HEK293 (cell line): Measurements from ENCODE around the gene SLC66A1.

ENCODE experiments used
- ZBTB21 ChIP-seq: fragments of 450-650 bp; formaldehyde crosslinking; IDR thresholded peaks from 2 replicates; pipeline ENCODE4 v1.5.1; 2017; ENCODE audit warnings: missing biosample characterization, missing genetic modification characterization
- ZBTB8A ChIP-seq: fragments of 450-650 bp; formaldehyde crosslinking; IDR thresholded peaks from 2 replicates; pipeline ENCODE4 v1.5.1; 2016; ENCODE audit warnings: missing biosample characterization, missing genetic modification characterization
- ZNF10 ChIP-seq: fragments of 450-650 bp; formaldehyde crosslinking; IDR thresholded peaks from 2 replicates; pipeline ENCODE4 v1.5.1; 2017; ENCODE audit warnings: missing biosample characterization, missing genetic modification characterization
- ZNF274 ChIP-seq, 2 experiments: fragments of 200-500 bp in 1 of 2; fragments of 450-650 bp in 1 of 2; sonication (Bioruptor generic) in 1 of 2; formaldehyde crosslinking in 1 of 2; IDR thresholded peaks; 2 replicates each; pipeline versions ENCODE4 v1.5.1 to v1.6.1; 2014 to 2016; ENCODE audit warnings: borderline replicate concordance in 1 of 2, inconsistent platforms in 1 of 2, low read length in 1 of 2, missing biosample characterization in 1 of 2, missing genetic modification characterization in 1 of 2
- ZNF37A ChIP-seq: fragments of 450-650 bp; IDR thresholded peaks from 2 replicates; pipeline ENCODE4 v1.5.1; 2018; ENCODE audit warnings: missing biosample characterization, missing genetic modification characterization
- ZNF416 ChIP-seq: fragments of 450-650 bp; formaldehyde crosslinking; IDR thresholded peaks from 2 replicates; pipeline ENCODE4 v1.5.1; 2016; ENCODE audit warnings: missing biosample characterization, missing genetic modification characterization
- ZNF510 ChIP-seq: fragments of 450-650 bp; formaldehyde crosslinking; IDR thresholded peaks from 2 replicates; pipeline ENCODE4 v1.5.1; 2018; ENCODE audit warnings: mild to moderate bottlenecking, missing genetic modification characterization, missing biosample characterization; ENCODE audit not compliant: insufficient replicate concordance
- ZNF670 ChIP-seq: fragments of 450-650 bp; formaldehyde crosslinking; IDR thresholded peaks from 2 replicates; pipeline ENCODE4 v1.5.1; 2016; ENCODE audit warnings: missing biosample characterization, missing genetic modification characterization, low read depth
- TF ChIP-seq, protein P1 (sequence below): fragments of 450-650 bp; formaldehyde crosslinking; IDR thresholded peaks from 2 replicates; pipeline ENCODE4 v1.5.1; 2016; ENCODE audit warnings: missing biosample characterization, missing genetic modification characterization
- TF ChIP-seq, protein P2 (sequence below): fragments of 450-650 bp; formaldehyde crosslinking; IDR thresholded peaks from 2 replicates; pipeline ENCODE4 v1.5.1; 2016; ENCODE audit warnings: missing biosample characterization, missing genetic modification characterization
- TF ChIP-seq, protein P3 (sequence below): fragments of 450-650 bp; formaldehyde crosslinking; IDR thresholded peaks from 2 replicates; pipeline ENCODE4 v1.5.1; 2016; ENCODE audit warnings: missing biosample characterization, missing genetic modification characterization, low read depth
- TF ChIP-seq, protein P4 (sequence below): fragments of 450-650 bp; formaldehyde crosslinking; optimal IDR thresholded peaks from 2 replicates; pipeline ENCODE3; 2016; ENCODE audit warnings: missing biosample characterization, mild to moderate bottlenecking, missing genetic modification characterization
- TF ChIP-seq, protein P5 (sequence below): sonication (generic); formaldehyde crosslinking; IDR thresholded peaks from 2 replicates; pipeline ENCODE4 v1.8.1; 2022; ENCODE audit warnings: mild to moderate bottlenecking, moderate library complexity, missing genetic modification reagents

DNA sequence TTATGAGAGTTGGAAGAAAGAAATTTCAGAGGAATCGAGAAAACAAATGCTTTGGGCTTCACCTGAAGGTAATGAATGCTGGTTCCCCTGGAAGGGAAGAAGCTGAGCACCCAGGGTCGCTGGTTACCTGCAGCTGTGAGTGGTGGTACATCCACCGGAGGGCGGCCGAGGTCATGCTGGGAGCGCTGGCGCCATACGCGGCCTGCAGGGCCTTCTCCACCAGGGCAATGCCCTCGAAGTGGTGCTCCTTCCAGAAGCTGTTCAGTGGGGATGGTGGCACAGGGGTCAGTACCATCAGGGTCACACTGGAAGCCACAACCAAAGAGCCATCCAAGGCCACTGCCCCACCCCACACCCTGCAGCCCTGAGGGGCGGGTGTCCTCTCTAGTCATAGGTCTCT lies 43.7 kb upstream of the SLC66A1 start:
- TF ChIP-seq, protein P1, sequence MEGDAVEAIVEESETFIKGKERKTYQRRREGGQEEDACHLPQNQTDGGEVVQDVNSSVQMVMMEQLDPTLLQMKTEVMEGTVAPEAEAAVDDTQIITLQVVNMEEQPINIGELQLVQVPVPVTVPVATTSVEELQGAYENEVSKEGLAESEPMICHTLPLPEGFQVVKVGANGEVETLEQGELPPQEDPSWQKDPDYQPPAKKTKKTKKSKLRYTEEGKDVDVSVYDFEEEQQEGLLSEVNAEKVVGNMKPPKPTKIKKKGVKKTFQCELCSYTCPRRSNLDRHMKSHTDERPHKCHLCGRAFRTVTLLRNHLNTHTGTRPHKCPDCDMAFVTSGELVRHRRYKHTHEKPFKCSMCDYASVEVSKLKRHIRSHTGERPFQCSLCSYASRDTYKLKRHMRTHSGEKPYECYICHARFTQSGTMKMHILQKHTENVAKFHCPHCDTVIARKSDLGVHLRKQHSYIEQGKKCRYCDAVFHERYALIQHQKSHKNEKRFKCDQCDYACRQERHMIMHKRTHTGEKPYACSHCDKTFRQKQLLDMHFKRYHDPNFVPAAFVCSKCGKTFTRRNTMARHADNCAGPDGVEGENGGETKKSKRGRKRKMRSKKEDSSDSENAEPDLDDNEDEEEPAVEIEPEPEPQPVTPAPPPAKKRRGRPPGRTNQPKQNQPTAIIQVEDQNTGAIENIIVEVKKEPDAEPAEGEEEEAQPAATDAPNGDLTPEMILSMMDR (tag by site-specific recombination), result no peak
- TF ChIP-seq, protein P2, sequence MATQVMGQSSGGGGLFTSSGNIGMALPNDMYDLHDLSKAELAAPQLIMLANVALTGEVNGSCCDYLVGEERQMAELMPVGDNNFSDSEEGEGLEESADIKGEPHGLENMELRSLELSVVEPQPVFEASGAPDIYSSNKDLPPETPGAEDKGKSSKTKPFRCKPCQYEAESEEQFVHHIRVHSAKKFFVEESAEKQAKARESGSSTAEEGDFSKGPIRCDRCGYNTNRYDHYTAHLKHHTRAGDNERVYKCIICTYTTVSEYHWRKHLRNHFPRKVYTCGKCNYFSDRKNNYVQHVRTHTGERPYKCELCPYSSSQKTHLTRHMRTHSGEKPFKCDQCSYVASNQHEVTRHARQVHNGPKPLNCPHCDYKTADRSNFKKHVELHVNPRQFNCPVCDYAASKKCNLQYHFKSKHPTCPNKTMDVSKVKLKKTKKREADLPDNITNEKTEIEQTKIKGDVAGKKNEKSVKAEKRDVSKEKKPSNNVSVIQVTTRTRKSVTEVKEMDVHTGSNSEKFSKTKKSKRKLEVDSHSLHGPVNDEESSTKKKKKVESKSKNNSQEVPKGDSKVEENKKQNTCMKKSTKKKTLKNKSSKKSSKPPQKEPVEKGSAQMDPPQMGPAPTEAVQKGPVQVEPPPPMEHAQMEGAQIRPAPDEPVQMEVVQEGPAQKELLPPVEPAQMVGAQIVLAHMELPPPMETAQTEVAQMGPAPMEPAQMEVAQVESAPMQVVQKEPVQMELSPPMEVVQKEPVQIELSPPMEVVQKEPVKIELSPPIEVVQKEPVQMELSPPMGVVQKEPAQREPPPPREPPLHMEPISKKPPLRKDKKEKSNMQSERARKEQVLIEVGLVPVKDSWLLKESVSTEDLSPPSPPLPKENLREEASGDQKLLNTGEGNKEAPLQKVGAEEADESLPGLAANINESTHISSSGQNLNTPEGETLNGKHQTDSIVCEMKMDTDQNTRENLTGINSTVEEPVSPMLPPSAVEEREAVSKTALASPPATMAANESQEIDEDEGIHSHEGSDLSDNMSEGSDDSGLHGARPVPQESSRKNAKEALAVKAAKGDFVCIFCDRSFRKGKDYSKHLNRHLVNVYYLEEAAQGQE (tag by site-specific recombination), result no peak
- TF ChIP-seq, protein P3, sequence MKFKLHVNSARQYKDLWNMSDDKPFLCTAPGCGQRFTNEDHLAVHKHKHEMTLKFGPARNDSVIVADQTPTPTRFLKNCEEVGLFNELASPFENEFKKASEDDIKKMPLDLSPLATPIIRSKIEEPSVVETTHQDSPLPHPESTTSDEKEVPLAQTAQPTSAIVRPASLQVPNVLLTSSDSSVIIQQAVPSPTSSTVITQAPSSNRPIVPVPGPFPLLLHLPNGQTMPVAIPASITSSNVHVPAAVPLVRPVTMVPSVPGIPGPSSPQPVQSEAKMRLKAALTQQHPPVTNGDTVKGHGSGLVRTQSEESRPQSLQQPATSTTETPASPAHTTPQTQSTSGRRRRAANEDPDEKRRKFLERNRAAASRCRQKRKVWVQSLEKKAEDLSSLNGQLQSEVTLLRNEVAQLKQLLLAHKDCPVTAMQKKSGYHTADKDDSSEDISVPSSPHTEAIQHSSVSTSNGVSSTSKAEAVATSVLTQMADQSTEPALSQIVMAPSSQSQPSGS (tag by site-specific recombination), result no peak
- TF ChIP-seq ZBTB21 (tag by site-specific recombination) (no peak), ZNF670 (no peak), ZNF510 (tag by site-specific recombination) (no peak), ZNF10 (tag by site-specific recombination) (no peak), ZNF37A (no peak), ZNF274 (IDR thresholded peaks at IDR 0.05; ENCODE audit: low read length) (no peak), ZNF274 (tag by site-specific recombination; IDR thresholded peaks at IDR 0.05; ENCODE audit: borderline replicate concordance) (no peak), ZBTB8A (no peak), ZNF416 (tag by site-specific recombination) (no peak)
- TF ChIP-seq, protein P4, sequence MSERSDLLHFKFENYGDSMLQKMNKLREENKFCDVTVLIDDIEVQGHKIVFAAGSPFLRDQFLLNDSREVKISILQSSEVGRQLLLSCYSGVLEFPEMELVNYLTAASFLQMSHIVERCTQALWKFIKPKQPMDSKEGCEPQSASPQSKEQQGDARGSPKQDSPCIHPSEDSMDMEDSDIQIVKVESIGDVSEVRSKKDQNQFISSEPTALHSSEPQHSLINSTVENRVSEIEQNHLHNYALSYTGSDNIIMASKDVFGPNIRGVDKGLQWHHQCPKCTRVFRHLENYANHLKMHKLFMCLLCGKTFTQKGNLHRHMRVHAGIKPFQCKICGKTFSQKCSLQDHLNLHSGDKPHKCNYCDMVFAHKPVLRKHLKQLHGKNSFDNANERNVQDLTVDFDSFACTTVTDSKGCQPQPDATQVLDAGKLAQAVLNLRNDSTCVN (tag by site-specific recombination), result no peak
- TF ChIP-seq, protein P5, sequence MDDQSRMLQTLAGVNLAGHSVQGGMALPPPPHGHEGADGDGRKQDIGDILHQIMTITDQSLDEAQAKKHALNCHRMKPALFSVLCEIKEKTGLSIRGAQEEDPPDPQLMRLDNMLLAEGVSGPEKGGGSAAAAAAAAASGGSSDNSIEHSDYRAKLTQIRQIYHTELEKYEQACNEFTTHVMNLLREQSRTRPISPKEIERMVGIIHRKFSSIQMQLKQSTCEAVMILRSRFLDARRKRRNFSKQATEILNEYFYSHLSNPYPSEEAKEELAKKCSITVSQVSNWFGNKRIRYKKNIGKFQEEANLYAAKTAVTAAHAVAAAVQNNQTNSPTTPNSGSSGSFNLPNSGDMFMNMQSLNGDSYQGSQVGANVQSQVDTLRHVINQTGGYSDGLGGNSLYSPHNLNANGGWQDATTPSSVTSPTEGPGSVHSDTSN (CRISPR knock-in tag), result no peak
